ENCODE measurements around the gene CATSPERE.
"Not testable (repeated sequence)": the region's sequence is repeated elsewhere in the genome, so short reads cannot be mapped to it uniquely, and the experiment has no call there.

Gene CATSPERE

GRCh38 chr1:244502630-244503029 is 41.6 kb downstream of the CATSPERE start:
- no peak for DNase-seq (ENCODE audit: low spot score in 2 of 2)
- Mint-ChIP-seq H3K27ac (ENCODE audit: low read depth) (no peak overlapping the region), H3K4me1 (no peaks in the 10 kb centered on the region), H3K27me3 (no peaks in the 10 kb centered on the region), H3K9me3 (no peaks in the 10 kb centered on the region), H3K36me3 (ENCODE audit: insufficient read depth) (no peaks in the 10 kb centered on the region), H3K4me3 (no peak overlapping the region)
- no peak for ATAC-seq (replicated peaks; ENCODE audit: extremely low read depth, poor library complexity, severe bottlenecking)

DNA sequence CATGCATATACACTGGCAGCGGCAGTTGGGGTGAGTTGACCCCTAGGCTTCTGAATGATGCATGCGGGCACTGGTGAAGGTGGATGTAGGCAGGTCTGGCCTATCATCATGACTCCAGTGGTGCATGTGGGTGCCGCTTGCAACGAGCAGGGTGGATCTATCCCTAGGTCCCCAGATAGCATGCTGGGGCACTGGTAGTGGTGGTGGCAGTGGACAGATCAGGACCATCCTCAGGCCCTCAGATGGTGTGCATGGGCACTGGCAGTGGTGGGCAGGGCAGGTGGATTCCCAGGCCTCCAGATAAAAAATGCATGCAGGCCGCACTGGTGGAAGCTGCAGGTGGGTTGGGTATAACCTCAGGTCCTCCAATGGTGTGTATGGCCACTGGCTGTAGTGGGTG is 52.4 kb downstream of the CATSPERE start:
- H3K4me1 Mint-ChIP-seq = no peaks in the 10 kb centered on the region
- no peak for ATAC-seq (replicated peaks; ENCODE audit: extremely low read depth, poor library complexity, severe bottlenecking)
- H3K36me3 Mint-ChIP-seq (ENCODE audit: insufficient read depth) = no peaks in the 10 kb centered on the region
- no peak for DNase-seq (ENCODE audit: low spot score in 2 of 2)
- H3K27ac Mint-ChIP-seq (ENCODE audit: low read depth) = no peak overlapping the region
- H3K27me3 Mint-ChIP-seq = no peaks in the 10 kb centered on the region
- peaks cover 12% of the 10 kb centered on the region for H3K9me3 Mint-ChIP-seq
- no peak overlapping the region for H3K4me3 Mint-ChIP-seq

- DNase-seq (ENCODE audit: low spot score in 2 of 2) (no peak), ATAC-seq (replicated peaks; ENCODE audit: extremely low read depth, poor library complexity, severe bottlenecking) (no peak)
- Mint-ChIP-seq H3K27me3 (no peaks in the 10 kb centered on the region), H3K4me1 (no peaks in the 10 kb centered on the region), H3K27ac (ENCODE audit: low read depth) (no peak overlapping the region), H3K9me3 (peaks cover 7% of the 10 kb centered on the region), H3K4me3 (no peak overlapping the region), H3K36me3 (ENCODE audit: insufficient read depth) (no peaks in the 10 kb centered on the region)
Observed at GRCh38 chr1:244515680-244516079, 54.6 kb downstream of the CATSPERE start.

DNA sequence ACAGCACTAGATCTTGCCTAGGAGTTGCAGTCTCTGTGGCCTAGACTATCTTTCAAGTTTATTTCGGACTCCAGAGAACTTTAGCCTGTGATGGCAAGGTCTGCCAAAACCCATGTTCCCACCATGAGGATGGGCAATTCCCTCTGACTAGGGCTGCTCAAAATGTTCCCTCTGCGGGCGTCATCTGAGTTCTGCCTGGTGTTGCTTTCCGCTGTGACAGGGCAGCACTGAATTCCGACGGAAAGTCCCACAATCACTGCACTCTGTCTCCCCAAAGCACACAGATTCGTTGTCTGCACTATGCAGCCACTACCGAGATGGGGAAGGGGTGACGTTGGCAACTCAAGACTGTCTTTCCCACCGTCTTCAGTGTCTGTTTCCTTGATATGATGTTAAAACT is 75.2 kb downstream of the CATSPERE start:
- H3K27ac Mint-ChIP-seq (ENCODE audit: low read depth) = no peak overlapping the region
- DNase-seq (ENCODE audit: low spot score in 2 of 2) = no peak
- no peaks in the 10 kb centered on the region for H3K4me1 Mint-ChIP-seq

DNA sequence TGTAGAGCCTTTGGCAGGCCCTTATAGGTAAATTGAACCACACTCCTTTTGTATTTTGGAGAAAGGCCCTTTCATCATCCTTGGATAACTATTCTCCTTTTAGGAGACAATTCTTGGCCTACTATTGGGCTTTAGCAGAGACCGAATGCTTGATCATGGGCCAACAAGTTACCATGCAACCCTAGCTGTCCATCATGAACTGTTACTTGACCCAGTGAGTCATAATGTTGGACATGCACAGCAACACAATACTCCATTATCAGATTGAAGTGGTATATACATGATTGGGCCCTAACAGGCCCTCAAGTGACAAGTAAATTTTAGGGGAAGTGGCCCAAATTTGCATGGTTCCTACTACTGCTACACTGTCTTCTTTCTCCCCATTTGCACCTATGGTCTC is 84.4 kb downstream of the CATSPERE start:
- H3K36me3 Mint-ChIP-seq (ENCODE audit: insufficient read depth) = no peaks in the 10 kb centered on the region
- H3K9me3 Mint-ChIP-seq = peaks cover 12% of the 10 kb centered on the region
- H3K4me1 Mint-ChIP-seq = no peaks in the 10 kb centered on the region
- H3K27ac Mint-ChIP-seq (ENCODE audit: low read depth) = no peak overlapping the region
- no peak for DNase-seq (ENCODE audit: low spot score in 2 of 2)
- ATAC-seq (replicated peaks; ENCODE audit: extremely low read depth, poor library complexity, severe bottlenecking) = no peak
- H3K27me3 Mint-ChIP-seq = no peaks in the 10 kb centered on the region
- no peak overlapping the region for H3K4me3 Mint-ChIP-seq

More for the DNA sequence above, 75.2 kb downstream of the CATSPERE start:
- Mint-ChIP-seq H3K9me3 (peaks cover 8% of the 10 kb centered on the region), H3K4me3 (no peak overlapping the region), H3K27me3 (no peaks in the 10 kb centered on the region), H3K36me3 (ENCODE audit: insufficient read depth) (no peaks in the 10 kb centered on the region)
- ATAC-seq (replicated peaks; ENCODE audit: extremely low read depth, poor library complexity, severe bottlenecking) = no peak

- ATAC-seq (replicated peaks; ENCODE audit: extremely low read depth, poor library complexity, severe bottlenecking) (no peak), DNase-seq (ENCODE audit: low spot score in 2 of 2) (no peak)
- no peaks in the 10 kb centered on the region for H3K27me3 Mint-ChIP-seq
- H3K27ac Mint-ChIP-seq (ENCODE audit: low read depth) = no peak overlapping the region
- H3K4me1 Mint-ChIP-seq = no peaks in the 10 kb centered on the region
- no peaks in the 10 kb centered on the region for H3K36me3 Mint-ChIP-seq (ENCODE audit: insufficient read depth)
- peaks cover 12% of the 10 kb centered on the region for H3K9me3 Mint-ChIP-seq
- no peak overlapping the region for H3K4me3 Mint-ChIP-seq
Observed at GRCh38 chr1:244548558-244549115, 87.6 kb downstream of the CATSPERE start.

GRCh38 chr1:244552336-244552735 is 91.3 kb downstream of the CATSPERE start:
- no peak overlapping the region for H3K27ac Mint-ChIP-seq (ENCODE audit: low read depth)
- H3K27me3 Mint-ChIP-seq = no peaks in the 10 kb centered on the region
- H3K4me1 Mint-ChIP-seq = no peaks in the 10 kb centered on the region
- H3K9me3 Mint-ChIP-seq = no peaks in the 10 kb centered on the region
- no peak overlapping the region for H3K4me3 Mint-ChIP-seq
- DNase-seq (ENCODE audit: low spot score in 2 of 2) (no peak), ATAC-seq (replicated peaks; ENCODE audit: extremely low read depth, poor library complexity, severe bottlenecking) (no peak)
- H3K36me3 Mint-ChIP-seq (ENCODE audit: insufficient read depth) = no peaks in the 10 kb centered on the region

GRCh38 chr1:244556263-244556662 is 95.2 kb downstream of the CATSPERE start:
- ATAC-seq (replicated peaks; ENCODE audit: extremely low read depth, poor library complexity, severe bottlenecking) = no peak
- Mint-ChIP-seq H3K9me3 (no peaks in the 10 kb centered on the region), H3K4me3 (no peak overlapping the region), H3K36me3 (ENCODE audit: insufficient read depth) (peaks cover 2% of the 10 kb centered on the region), H3K4me1 (no peaks in the 10 kb centered on the region), H3K27me3 (no peaks in the 10 kb centered on the region), H3K27ac (ENCODE audit: low read depth) (no peak overlapping the region)
- DNase-seq (ENCODE audit: low spot score in 2 of 2) = no peak

- H3K36me3 Mint-ChIP-seq (ENCODE audit: insufficient read depth) = peaks cover 2% of the 10 kb centered on the region
- no peak overlapping the region for H3K4me3 Mint-ChIP-seq
- no peaks in the 10 kb centered on the region for H3K4me1 Mint-ChIP-seq
- ATAC-seq (replicated peaks; ENCODE audit: extremely low read depth, poor library complexity, severe bottlenecking) (no peak), DNase-seq (ENCODE audit: low spot score in 2 of 2) (no peak)
- H3K27me3 Mint-ChIP-seq = no peaks in the 10 kb centered on the region
- no peak overlapping the region for H3K27ac Mint-ChIP-seq (ENCODE audit: low read depth)
- H3K9me3 Mint-ChIP-seq = no peaks in the 10 kb centered on the region
Observed at GRCh38 chr1:244557565-244557964, 96.5 kb downstream of the CATSPERE start.

GRCh38 chr1:244559561-244559960 is 98.5 kb downstream of the CATSPERE start:
- H3K4me1 Mint-ChIP-seq = no peaks in the 10 kb centered on the region
- no peaks in the 10 kb centered on the region for H3K27me3 Mint-ChIP-seq
- DNase-seq (ENCODE audit: low spot score in 2 of 2) (no peak), ATAC-seq (replicated peaks; ENCODE audit: extremely low read depth, poor library complexity, severe bottlenecking) (no peak)
- no peak overlapping the region for H3K4me3 Mint-ChIP-seq
- no peak overlapping the region for H3K27ac Mint-ChIP-seq (ENCODE audit: low read depth)
- peaks cover 2% of the 10 kb centered on the region for H3K36me3 Mint-ChIP-seq (ENCODE audit: insufficient read depth)
- no peaks in the 10 kb centered on the region for H3K9me3 Mint-ChIP-seq

GRCh38 chr1:244562877-244563276 is 101.8 kb downstream of the CATSPERE start:
- not testable (repeated sequence) for H3K27me3 Mint-ChIP-seq; H3K9me3 Mint-ChIP-seq; H3K4me1 Mint-ChIP-seq; H3K27ac Mint-ChIP-seq (ENCODE audit: low read depth); H3K4me3 Mint-ChIP-seq; DNase-seq (ENCODE audit: low spot score in 2 of 2); H3K36me3 Mint-ChIP-seq (ENCODE audit: insufficient read depth); ATAC-seq (replicated peaks; ENCODE audit: extremely low read depth, poor library complexity, severe bottlenecking)

DNA sequence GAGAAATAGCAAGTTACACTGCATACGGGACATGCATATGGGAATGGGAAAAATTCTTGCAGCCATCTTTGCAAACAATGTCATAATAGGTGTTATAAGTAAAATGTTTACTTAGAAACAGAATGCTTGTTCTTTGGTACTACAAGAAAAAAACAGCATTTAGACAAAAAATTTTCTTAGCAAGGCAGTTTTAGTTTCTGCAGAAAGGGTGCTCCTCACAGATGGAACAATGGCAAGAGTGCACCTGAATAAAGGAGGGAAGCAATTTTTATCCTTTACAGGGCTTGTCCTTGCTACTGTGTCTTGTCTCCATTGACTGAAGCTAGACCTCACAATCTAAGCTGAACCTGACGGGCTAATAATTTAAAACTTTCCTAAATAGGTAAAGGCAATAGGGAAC is 112.7 kb downstream of the CATSPERE start:
- Mint-ChIP-seq H3K9me3 (peaks cover 12% of the 10 kb centered on the region), H3K4me3 (no peak overlapping the region), H3K4me1 (no peaks in the 10 kb centered on the region), H3K27ac (ENCODE audit: low read depth) (no peak overlapping the region), H3K36me3 (ENCODE audit: insufficient read depth) (no peaks in the 10 kb centered on the region), H3K27me3 (peaks cover 18% of the 10 kb centered on the region)
- ATAC-seq (replicated peaks; ENCODE audit: extremely low read depth, poor library complexity, severe bottlenecking) (no peak), DNase-seq (ENCODE audit: low spot score in 2 of 2) (no peak)

GRCh38 chr1:244576259-244576892 is 115.3 kb downstream of the CATSPERE start:
- peaks cover 16% of the 10 kb centered on the region for H3K9me3 Mint-ChIP-seq
- H3K36me3 Mint-ChIP-seq (ENCODE audit: insufficient read depth) = no peaks in the 10 kb centered on the region
- no peak for ATAC-seq (replicated peaks; ENCODE audit: extremely low read depth, poor library complexity, severe bottlenecking)
- no peaks in the 10 kb centered on the region for H3K4me1 Mint-ChIP-seq
- no peak overlapping the region for H3K27ac Mint-ChIP-seq (ENCODE audit: low read depth)
- no peak overlapping the region for H3K4me3 Mint-ChIP-seq
- H3K27me3 Mint-ChIP-seq = no peaks in the 10 kb centered on the region
- no peak for DNase-seq (ENCODE audit: low spot score in 2 of 2)
